Dermis microvascular lymphatic vessel endothelial cell (primary cell): ENCODE results near the gene KIF25. TPM values are rescaled to one million over a fixed set of nuclear protein-coding genes. Genes with fewer than 3 reads are reported as not detected.

Experiments used
- DNase-seq, 2 donors: peaks; one replicate each; pipeline versions ENCODE4 v3.0.0 to v3.0.0-alpha.2; 2010; ENCODE audit warnings: low read depth in 2 of 2
- total RNA-seq: library from RNA; depleted of rRNA; stranded (reverse); fragments of >200 nt; gene quantifications from 2 replicates; pipeline ENCODE4 v1.2.1, GENCODE V29; 2014

KIF25 gene
- total RNA-seq, 1 donor from 2014 or later, result under 0.01 TPM

GRCh38 chr6:168016176-168016620 is 18.7 kb downstream of the KIF25 start:
- no peak for DNase-seq

DNA sequence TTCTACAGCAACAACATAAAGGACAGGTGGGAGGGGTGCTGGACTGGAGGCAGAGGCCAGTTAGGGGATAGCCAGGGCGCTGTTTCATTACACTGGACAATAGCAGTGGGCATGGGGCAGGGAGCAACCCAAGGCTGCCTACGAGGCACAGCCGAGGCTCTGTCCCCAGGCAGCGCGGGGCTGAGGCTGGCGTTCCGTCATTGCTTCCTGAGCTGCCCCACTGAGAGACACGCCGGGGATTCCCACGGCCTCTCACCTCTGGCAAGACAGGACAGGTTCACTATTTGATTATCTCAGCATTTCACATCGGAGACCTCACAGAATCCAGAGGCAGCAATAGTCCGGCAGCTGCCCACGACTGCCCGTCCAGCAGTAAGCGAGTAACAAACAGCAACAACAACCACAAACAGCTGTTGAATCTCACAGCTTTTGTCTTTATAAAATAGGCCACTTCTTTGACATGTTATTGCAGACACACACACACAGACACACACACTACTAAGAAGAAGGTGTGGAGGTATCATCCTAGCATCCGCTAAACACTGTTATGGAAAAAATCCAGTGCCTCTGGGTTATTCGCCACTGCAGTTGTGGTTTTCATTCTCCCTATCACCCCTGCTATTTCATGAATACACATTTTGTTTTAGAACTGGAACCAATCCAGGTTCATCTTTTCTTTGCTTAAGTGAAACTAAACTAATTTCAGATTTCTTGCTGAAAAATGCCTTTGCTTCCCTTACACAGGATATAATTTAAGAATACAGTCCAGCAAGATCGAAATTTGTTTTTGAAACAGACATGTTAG is 19.5 kb downstream of the KIF25 start:
- DNase-seq, result no peak

DNA sequence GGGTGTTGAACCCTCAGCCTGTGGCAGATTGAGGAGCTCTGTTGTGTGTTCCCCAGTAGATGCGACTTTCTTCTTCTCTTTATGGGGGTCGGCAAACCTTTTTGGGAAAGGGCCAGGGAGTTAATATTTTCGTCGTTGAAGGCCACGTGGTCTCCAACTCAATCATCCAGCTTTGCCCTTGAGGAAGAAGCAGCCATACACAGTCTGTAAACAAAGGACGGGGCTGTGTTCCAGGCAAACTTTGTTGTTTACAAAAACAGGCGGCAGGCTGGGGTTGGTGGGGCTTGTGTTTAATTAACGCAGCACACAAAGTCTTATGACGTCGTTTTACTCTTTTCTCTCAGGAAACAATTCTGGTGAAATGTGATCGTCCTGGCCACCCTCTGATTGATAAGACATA is 20.2 kb downstream of the KIF25 start:
- DNase-seq, result no peak

GRCh38 chr6:168018664-168019063 is 21.2 kb downstream of the KIF25 start:
- no peak for DNase-seq

- DNase-seq, result no peak
Observed at GRCh38 chr6:168020242-168020641, 22.8 kb downstream of the KIF25 start.

GRCh38 chr6:168021581-168021980 is 24.1 kb downstream of the KIF25 start:
- DNase-seq, result no peak

- no peak for DNase-seq
Observed at GRCh38 chr6:168022488-168023321, 25.2 kb downstream of the KIF25 start.

GRCh38 chr6:168024951-168025510 is 27.6 kb downstream of the KIF25 start:
- no peak for DNase-seq

DNA sequence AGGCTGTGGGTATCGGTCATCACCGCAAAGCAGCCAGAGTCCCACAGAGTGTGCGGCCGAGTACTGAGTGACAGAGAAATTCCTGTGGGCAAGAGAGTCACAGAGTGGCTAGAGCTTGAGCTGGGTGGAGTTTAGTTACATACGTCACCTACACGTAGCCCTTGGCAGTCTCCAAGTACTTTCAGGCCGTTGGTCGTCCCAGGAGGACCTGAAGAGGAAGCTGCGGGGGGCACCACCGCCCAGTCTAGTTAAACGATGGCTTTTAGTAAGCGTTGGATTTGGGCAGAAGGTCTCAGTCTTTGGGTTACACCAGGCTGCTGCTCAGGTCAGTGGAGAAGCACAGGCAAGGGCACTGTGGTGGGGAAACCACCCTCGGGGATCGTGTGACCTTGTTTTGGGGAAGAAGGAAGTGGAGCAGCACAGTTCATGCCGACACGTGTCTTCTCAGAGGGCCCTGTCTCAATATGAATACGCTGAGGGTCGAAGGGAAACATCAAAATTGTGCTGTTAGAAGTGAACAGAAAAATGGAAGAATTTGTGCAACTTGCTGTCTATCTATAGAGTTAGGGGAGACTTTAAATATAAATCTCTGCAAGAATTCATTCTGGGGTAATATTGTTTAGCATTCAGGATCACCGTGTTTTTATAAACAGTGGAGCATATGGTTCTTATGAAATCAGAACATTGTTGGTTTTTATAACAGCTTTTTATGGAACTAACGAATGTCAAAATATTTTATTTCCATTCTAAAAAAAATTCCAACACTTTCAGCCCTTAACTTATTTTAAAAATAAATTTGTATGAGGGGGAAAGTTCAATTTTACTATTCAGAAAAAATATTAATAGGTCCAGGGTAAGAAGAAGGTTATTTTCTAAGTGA is 28.6 kb downstream of the KIF25 start:
- DNase-seq, result no peak

DNA sequence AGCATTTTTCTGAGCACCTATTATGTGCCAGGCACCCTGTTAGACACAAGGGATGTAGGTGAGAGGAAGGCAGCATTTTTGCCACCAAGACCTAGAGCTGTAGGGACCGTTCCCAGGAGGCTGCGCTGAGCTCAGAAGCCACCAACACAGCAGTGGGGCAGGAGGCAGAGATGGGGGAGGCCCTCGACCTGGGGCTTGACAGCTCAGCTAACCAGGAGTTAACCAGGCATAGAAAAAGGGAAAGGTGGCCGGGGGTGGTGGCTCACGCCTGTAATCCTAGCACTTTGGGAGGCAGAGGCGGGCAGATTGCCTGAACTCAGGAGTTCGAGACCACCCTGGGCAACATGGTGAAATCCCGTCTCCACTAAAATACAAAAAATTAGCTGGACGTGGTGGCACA is 29.5 kb downstream of the KIF25 start:
- DNase-seq, result no peak

DNA sequence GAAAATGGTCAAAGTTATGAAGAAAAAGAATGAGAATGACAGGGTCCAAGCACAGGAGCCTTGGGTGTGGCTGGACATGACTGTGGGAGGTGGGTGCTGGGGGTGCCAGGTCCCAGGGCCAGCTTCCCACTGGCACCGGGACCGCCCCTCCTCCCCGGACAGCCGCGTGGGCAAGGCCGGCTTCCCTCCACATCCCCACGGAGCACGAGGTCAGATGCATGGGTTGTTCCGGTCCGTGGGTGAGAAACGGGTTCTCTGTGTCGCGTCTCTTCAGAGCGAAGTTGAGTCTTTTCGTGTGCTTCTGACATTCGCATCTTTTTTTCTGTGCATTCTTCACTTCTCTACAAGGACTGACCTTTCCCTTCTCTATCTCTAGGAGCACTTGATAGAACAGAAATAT is 30.1 kb downstream of the KIF25 start:
- no peak for DNase-seq

DNA sequence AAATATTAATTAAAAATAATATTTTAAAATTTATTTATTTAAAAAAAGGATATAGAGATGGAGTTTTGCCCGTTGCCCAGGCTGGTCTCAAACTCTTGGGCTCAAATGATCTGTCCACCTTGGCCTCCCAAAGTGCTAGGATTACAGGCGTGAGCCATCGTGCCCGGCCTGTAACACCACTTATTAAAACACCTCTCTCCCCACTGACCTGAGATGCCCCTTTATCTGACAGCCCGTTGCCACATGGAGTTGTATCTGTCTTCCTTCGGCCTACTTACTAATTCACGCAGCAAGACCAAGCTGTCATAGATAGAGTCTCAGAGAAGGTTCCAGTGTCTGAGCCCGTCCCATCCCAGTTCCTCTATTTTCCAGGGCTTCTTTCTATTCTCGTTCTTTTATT is 30.7 kb downstream of the KIF25 start:
- no peak for DNase-seq

DNA sequence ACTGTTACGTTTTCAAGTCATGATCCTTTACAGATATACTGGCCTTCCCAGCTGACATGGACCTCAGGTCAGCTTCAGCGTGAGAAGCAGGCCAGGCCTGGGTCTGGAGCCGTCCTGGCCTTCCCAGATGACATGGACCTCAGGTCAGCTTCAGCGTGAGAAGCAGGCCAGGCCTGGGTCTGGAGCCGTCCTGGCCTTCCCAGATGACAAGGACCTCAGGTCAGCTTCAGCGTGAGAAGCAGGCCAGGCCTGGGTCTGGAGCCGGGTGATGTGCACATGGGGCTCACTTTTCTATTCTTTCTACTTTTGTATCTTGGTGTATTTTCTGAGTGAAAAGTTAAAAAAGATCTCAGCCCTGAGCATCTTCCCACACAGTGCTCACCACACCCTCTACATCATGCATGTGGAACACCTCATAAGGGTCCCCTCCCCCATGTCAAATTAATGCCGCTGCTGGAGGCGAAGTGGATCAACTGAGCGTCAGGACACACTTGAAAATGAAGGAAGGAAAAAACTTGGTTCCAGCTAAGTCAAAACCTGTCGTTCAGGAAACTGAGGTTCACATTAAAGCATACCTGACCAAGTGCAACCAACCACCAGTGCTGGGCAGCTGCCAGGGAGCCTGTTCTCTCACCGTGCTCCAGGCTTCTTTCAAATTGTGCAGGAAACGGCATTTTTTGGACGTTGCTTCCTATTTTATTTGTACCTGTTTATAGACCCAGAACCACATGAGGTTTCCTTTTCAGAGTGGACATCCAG is 32.2 kb downstream of the KIF25 start:
- no peak for DNase-seq

- no peak for DNase-seq
Observed at GRCh38 chr6:168030218-168030746, 32.8 kb downstream of the KIF25 start.

DNA sequence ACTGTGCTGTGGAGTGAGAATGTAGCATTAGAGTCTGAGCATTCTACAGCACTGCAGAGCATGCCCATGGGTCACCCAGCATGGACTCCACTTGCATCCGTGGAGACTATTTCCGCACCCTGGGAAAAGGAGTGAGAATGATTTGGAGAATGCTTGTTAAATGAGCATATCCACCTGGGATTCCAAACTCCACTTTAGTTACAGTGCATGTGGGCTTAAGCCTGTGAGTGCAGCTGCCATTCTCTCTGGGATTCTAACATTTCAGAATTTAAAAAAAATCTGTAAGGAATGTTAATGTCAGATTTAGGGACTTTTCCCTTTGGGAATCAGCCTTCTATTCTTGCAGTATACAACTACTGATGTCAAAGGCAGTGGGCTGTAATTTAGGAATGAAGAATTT is 33.4 kb downstream of the KIF25 start:
- DNase-seq, result no peak

- no peak for DNase-seq
Observed at GRCh38 chr6:168031411-168031971, 34.0 kb downstream of the KIF25 start.

- DNase-seq, result peak in 1 of 2 donors; percentile 19
Observed at GRCh38 chr6:168032005-168032760, 34.7 kb downstream of the KIF25 start.

DNA sequence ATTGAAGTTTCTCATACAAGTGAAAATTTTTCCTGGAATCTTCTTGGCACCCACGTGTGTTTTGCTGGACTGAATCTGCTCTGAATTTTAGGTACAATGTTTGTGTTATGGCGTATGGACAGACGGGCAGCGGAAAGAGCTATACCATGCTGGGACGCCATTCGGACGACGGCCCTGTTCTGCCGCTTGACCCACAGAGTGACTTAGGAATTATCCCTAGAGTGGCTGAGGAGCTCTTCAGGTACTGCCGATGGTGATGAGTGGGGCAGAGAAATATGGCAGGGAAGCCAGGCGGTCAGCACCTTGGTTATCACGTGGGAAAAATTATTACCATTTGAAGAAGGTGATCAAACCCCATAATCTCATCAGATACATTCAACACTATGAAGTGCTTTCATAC is 36.3 kb downstream of the KIF25 start:
- DNase-seq, result no peak

DNA sequence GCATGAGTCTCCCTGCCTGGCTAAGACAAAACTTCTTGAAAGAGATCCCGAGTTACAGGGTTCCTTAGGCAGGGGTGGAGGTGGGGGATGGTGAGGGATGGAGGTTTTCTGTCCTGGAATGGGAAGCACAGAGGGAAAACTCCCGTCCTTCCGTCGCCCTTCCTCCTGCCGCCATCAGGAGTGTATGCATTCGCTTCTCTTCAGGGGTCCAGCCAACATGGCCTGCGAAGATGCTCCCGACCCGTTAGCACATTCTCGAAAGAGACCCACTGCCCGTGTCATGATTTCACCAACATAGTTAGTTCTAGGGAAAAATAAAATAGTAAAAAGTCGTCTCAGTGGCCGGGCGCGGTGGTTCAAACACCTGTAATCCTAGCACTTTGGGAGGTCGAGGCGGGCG is 37.1 kb downstream of the KIF25 start:
- DNase-seq, result no peak
